ENCODE results near the gene PROM1. TPM values are rescaled to one million over a fixed set of nuclear protein-coding genes. Genes with fewer than 3 reads are reported as not detected.
A peak's percentile ranks its signal among the peaks of the same experiment; 100 is the strongest.

Gene PROM1
- total RNA-seq, 2 experiments from 2014 or later = not detected

DNA sequence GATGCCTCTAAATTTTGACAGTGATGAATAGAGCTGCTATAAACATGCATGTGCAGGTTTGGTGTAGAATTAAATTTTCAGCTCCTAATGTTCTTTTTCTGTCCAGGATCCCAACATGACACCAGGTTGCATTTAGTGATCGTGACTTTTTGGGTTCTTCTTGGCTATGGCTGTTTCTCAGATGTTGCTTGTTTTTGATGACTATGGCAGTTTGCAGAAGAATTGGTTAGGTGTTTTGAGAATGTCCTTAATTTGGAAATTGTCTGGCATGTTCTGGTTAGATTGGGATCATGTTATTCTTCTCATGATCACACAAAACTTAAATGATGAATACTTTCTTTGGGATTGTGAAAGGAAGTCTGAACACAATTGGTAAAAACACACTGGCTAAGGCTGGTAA lies 141.5 kb downstream of the PROM1 start:
- Mint-ChIP-seq H3K27me3 (peaks cover 10% of the 10 kb centered on the region), H3K27ac (no peak overlapping the region), H3K9me3 (no peaks in the 10 kb centered on the region), H3K4me3 (no peak overlapping the region), H3K36me3 (no peaks in the 10 kb centered on the region), H3K4me1 (ENCODE audit: low read depth) (no peaks in the 10 kb centered on the region)
- ChIA-PET CTCF (interaction anchor here (0.6 to 1.3 kb wide), 2 partner anchors 20 to 163 kb away, joined by 3 to 4 read pairs; no protein-coding TSS in a partner anchor), POLR2A (no interaction called here)
- intact Hi-C loops (cut with micrococcal nuclease) = no loop called here
- DNase-seq = no peak

DNA sequence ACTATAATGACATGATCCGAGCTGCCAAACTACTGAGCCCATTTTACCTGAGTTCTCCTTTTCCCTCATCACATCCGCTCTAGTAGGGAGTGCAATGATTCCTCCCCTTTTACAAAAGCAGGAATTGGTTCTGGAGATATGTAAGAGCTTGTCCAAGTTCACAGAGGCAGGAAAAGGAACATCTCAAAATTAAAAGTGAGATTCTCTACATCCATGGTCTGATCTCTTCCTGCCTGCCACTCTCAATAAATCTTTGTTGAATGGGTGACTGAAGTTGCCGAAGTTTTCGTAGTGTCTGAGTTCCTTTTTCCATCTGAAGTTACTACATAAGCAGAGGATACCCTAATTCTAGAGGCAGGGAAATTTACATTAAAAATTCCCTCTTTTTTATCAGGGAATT lies 145.2 kb downstream of the PROM1 start, which contains the start of gene FGFBP1:
Gene FGFBP1 (minus strand): TSS at position 101 of the 400 bp plus-strand sequence. CDS start 2,108 bp downstream, outside the sequence.
- Mint-ChIP-seq H3K27ac (no peak within 1 kb of the TSS), H3K27me3 (peaks cover 13% of the 10 kb centered on the region), H3K36me3 (no peaks in the 10 kb centered on the region), H3K9me3 (no peaks in the 10 kb centered on the region), H3K4me1 (ENCODE audit: low read depth) (no peaks in the 10 kb centered on the region), H3K4me3 (no peak within 1 kb of the TSS)
- DNase-seq = no peak
- intact Hi-C loops (cut with micrococcal nuclease) = no loop called here
- ChIA-PET CTCF (no interaction called here), POLR2A (no interaction called here)

DNA sequence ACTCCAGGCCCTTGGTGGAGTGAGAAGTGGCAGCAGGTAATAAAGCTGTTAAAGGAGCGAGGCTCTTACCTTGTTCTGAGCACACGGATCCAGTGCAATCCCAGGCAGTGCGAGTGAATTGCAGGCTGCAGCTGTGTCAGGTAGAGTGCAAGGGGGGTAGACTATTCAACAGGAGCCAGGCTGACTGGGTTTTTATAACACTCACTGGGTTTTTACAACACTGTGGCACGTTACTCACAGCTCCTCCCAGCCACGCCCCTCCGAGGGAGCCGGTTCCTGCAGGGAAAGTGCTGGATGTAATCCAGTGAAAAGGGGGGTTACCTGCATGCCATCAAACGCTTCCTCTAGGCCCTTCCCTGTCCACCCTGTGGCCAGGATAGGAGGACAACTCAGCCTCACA lies 145.6 kb downstream of the PROM1 start:
- no peak overlapping the region for H3K4me3 Mint-ChIP-seq
- ChIA-PET CTCF (no interaction called here), POLR2A (no interaction called here)
- H3K9me3 Mint-ChIP-seq = no peaks in the 10 kb centered on the region
- no peaks in the 10 kb centered on the region for H3K4me1 Mint-ChIP-seq (ENCODE audit: low read depth)
- DNase-seq = no peak
- no peak overlapping the region for H3K27ac Mint-ChIP-seq
- no peaks in the 10 kb centered on the region for H3K36me3 Mint-ChIP-seq
- H3K27me3 Mint-ChIP-seq = peaks cover 13% of the 10 kb centered on the region
- intact Hi-C loops (cut with micrococcal nuclease) = no loop called here

DNA sequence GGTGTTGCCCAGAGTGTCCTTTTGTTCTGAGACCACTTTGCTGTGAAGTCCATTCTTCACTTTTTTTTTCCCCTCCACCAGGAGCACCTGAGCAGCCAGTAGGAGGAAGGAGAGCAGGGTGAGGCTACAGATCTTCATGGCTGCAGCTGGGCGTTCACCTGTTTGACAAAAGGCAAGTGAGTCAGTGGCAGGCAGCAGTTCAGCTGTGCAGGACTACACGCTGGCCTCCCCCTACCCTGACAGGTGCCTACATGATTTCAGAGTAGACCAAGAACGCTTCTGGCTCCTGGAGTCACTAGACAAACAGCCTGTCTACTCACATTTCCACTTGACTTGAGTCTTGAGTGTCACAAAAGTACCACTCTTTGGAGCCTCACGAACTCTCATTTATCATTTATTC lies 147.3 kb downstream of the PROM1 start:
- H3K4me1 Mint-ChIP-seq (ENCODE audit: low read depth) = no peaks in the 10 kb centered on the region
- DNase-seq = no peak
- H3K27ac Mint-ChIP-seq = no peak overlapping the region
- no peaks in the 10 kb centered on the region for H3K9me3 Mint-ChIP-seq
- POLR2A ChIA-PET = no interaction called here
- CTCF ChIA-PET = interaction anchor here (1.1 kb wide), 1 partner anchor 20 kb away, joined by 4 read pairs; no protein-coding TSS in a partner anchor
- no peaks in the 10 kb centered on the region for H3K36me3 Mint-ChIP-seq
- H3K4me3 Mint-ChIP-seq = no peak overlapping the region
- intact Hi-C loops (cut with micrococcal nuclease) = no loop called here
- H3K27me3 Mint-ChIP-seq = peaks cover 18% of the 10 kb centered on the region

DNA sequence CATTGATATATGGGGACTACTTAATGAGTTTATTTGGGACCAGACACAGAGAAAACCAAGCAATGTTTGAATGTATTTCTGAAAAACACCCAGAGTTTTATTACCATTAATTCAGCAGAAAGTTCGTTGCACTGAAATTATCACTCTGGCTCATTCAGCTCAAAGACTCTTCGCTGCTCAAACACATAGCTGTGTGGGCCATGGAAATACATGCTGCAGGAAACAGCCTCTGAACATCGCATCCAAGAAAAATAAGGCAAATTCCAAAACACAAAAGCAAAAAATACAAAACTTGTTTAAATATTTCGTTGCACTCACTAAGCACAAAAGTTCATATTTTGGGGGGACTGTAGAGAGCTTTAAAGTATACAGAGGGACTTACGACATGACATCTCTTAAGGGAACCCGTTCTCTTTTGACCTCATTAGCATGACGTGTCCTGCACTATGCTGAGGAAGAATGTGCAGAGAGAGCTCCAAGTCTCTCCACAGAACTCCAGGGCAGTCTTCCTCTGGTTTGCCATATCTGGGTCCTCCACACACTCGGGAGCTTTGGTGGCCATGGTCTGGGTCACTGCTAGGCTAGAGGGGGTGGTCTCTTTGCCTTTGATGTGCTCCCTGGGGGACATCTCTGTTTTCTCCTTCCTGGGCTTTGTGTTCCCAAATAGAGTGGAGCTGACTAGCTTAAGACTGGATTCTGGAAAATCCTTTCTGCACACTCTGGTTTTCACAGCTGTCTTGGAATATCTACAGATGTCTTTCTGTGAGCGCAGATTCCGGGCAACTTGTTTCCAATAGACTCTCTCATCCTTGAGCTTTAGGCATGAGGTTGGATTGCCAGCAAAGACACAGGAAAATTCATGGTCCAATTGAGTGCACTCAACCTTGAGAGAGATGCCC lies 148.1 kb downstream of the PROM1 start:
- intact Hi-C loops (cut with micrococcal nuclease) = no loop called here
- peaks cover 19% of the 10 kb centered on the region for H3K27me3 Mint-ChIP-seq
- DNase-seq = no peak
- H3K4me1 Mint-ChIP-seq (ENCODE audit: low read depth) = no peaks in the 10 kb centered on the region
- no peak overlapping the region for H3K27ac Mint-ChIP-seq
- ChIA-PET CTCF (no interaction called here), POLR2A (no interaction called here)
- no peaks in the 10 kb centered on the region for H3K9me3 Mint-ChIP-seq
- no peak overlapping the region for H3K4me3 Mint-ChIP-seq
- H3K36me3 Mint-ChIP-seq = no peaks in the 10 kb centered on the region

DNA sequence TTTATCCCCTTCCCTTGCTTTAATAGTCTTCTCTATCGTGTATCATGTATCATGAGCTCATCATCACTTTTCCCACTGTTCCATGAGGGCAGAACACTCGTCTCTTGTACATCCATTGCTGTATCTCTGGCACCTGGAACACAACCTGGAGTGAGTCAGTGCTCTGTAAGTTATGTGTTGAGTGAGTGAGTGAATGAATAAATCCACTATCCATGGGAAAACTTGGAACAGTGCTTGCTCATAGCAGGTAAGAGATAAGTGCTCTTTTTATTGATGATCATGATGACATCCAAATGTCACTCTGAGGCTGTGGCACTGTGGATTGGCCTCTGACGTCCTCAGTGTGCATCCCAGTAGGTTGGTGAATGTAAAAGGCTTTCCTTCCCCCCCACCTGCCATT lies 149.6 kb downstream of the PROM1 start:
- CTCF ChIA-PET = interaction anchor here (1.6 kb wide), 1 partner anchor 51 kb away, joined by 5 read pairs; no protein-coding TSS in a partner anchor
- POLR2A ChIA-PET = no interaction called here
- H3K4me3 Mint-ChIP-seq = no peak overlapping the region

DNA sequence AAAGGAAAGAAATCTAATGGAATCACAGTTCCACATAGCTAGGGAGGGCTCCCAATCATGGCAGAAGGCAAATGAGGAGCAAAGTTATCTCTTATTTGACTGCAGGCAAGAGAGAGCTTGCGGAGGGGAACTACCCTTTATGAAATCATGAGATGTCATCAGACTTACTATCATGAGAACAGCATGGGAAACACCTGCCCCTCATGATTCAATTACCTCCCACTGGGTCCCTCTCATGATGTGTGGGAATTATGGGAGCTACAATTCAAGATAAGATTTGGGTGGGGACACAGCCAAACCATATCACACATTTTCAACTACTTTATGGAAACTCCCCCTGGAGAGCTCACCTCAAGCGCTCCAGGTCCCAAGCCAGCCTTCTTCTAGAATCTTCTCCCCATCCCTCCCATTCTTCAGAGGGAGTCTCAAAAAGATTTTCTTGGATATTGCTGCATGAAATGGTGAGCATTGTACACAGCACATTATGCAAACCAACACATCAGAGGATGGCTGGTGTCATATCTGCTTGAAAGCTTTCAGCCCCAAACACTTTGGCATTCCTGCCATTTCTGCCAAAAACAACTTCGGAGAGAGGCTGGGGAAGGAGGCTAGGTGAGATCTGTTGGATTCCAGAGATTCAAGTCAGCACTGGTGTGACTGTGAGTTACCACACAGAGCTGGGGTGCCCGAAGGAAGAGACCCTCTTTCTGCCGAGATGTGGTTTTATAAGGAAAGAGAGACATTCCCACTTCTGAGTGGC lies 152.2 kb downstream of the PROM1 start:
- POLR2A ChIA-PET = no interaction called here
- Mint-ChIP-seq H3K36me3 (no peaks in the 10 kb centered on the region), H3K9me3 (no peaks in the 10 kb centered on the region), H3K4me1 (ENCODE audit: low read depth) (peaks cover 11% of the 10 kb centered on the region), H3K27ac (no peak overlapping the region), H3K4me3 (no peak overlapping the region), H3K27me3 (peaks cover 16% of the 10 kb centered on the region)
- intact Hi-C loops (cut with micrococcal nuclease) = no loop called here
- no peak for DNase-seq
- CTCF ChIA-PET = interaction anchor here (1.2 kb wide), 1 partner anchor 24 kb away, joined by 5 read pairs; no protein-coding TSS in a partner anchor

More for the DNA sequence above, 149.6 kb downstream of the PROM1 start:
- Mint-ChIP-seq H3K9me3 (no peaks in the 10 kb centered on the region), H3K36me3 (no peaks in the 10 kb centered on the region), H3K4me1 (ENCODE audit: low read depth) (peaks cover 9% of the 10 kb centered on the region), H3K27me3 (peaks cover 20% of the 10 kb centered on the region), H3K27ac (no peak overlapping the region)
- intact Hi-C loops (cut with micrococcal nuclease) = no loop called here
- DNase-seq = no peak

DNA sequence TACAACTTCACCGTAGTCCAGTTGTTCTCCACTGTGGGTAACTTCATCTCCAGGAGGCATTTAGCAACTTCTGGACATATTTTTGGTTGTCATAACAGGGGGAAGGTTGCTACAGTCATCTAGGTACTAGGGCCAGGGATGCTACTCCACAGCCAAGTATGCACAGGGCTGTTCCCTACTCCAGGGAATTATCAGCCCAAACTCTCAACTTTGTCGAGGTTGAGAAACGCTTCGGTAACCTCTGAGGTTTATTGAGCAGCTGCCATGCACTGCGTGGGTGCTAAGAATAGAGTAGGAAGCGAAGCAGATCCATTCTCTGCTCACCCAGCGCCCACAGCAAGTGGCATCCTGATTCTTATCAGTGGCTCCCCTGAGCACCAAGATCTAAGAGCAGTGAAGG lies 153.5 kb downstream of the PROM1 start:
- ChIA-PET CTCF (interaction anchor here (1.1 to 1.2 kb wide), 2 partner anchors 26 to 47 kb away, joined by 3 to 5 read pairs; no protein-coding TSS in a partner anchor), POLR2A (interaction anchor here (1.5 kb wide), 1 partner anchor 192 kb away, joined by 3 read pairs; no protein-coding TSS in a partner anchor)
- intact Hi-C loops (cut with micrococcal nuclease) = no loop called here
- Mint-ChIP-seq H3K27me3 (peaks cover 16% of the 10 kb centered on the region), H3K36me3 (no peaks in the 10 kb centered on the region), H3K4me3 (no peak overlapping the region), H3K27ac (no peak overlapping the region), H3K4me1 (ENCODE audit: low read depth) (peaks cover 11% of the 10 kb centered on the region), H3K9me3 (no peaks in the 10 kb centered on the region)
- DNase-seq = peak; percentile 12

DNA sequence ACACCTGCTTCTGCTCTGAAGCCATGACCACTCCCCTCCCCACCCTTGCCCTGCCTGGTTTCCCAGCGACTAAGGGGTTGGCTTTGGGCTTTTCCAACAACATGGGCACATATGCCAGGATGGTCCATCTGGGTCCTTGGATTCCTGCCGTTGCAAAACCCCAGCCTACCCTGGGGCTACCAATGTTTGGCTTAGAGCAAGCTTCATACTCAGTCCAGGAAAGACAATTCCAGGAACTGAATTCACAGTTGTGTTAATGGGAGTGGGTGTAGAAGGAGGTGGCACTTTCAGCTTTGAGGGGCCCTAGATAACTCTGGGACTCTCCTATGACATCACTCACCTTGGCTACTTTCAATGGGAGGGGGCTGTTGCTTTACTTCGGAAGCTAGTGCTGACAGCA lies 154.3 kb downstream of the PROM1 start:
- ChIA-PET CTCF (interaction anchor here (0.8 to 1.1 kb wide), 2 partner anchors 46 to 47 kb away, joined by 3 read pairs; no protein-coding TSS in a partner anchor), POLR2A (interaction anchor here (1.5 kb wide), 1 partner anchor 191 kb away, joined by 3 read pairs; no protein-coding TSS in a partner anchor)
- Mint-ChIP-seq H3K27ac (no peak overlapping the region), H3K27me3 (peaks cover 16% of the 10 kb centered on the region), H3K4me1 (ENCODE audit: low read depth) (peaks cover 11% of the 10 kb centered on the region), H3K36me3 (no peaks in the 10 kb centered on the region), H3K4me3 (no peak overlapping the region), H3K9me3 (no peaks in the 10 kb centered on the region)
- intact Hi-C loops (cut with micrococcal nuclease) = no loop called here
- DNase-seq = no peak

DNA sequence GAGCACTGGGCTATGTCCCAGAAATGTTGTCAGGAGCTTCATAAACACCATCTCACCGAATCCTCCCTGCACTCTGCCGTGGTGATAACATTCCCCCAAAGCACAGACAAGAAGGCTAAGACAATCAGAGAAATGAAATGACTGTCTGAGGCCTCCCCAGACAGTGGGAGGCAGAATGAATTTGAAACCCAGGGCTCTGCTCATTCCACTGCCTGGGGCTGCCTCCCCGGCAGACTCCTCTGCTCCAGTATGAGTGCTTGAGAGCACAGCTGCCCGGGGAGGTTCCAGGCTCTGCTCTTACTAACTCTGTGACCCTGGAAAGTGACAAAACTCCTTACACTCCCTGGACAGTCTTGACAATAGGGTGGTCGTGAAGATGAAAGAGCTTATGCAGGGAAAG lies 154.9 kb downstream of the PROM1 start:
- Mint-ChIP-seq H3K9me3 (no peaks in the 10 kb centered on the region), H3K27me3 (peaks cover 16% of the 10 kb centered on the region), H3K36me3 (no peaks in the 10 kb centered on the region), H3K4me3 (no peak overlapping the region), H3K27ac (no peak overlapping the region), H3K4me1 (ENCODE audit: low read depth) (peaks cover 11% of the 10 kb centered on the region)
- ChIA-PET POLR2A (interaction anchor here (1.5 kb wide), 1 partner anchor 190 kb away, joined by 3 read pairs; no protein-coding TSS in a partner anchor), CTCF (interaction anchor here (0.8 kb wide), 1 partner anchor 46 kb away, joined by 3 read pairs; no protein-coding TSS in a partner anchor)
- intact Hi-C loops (cut with micrococcal nuclease) = no loop called here
- DNase-seq = peak; percentile 26

DNA sequence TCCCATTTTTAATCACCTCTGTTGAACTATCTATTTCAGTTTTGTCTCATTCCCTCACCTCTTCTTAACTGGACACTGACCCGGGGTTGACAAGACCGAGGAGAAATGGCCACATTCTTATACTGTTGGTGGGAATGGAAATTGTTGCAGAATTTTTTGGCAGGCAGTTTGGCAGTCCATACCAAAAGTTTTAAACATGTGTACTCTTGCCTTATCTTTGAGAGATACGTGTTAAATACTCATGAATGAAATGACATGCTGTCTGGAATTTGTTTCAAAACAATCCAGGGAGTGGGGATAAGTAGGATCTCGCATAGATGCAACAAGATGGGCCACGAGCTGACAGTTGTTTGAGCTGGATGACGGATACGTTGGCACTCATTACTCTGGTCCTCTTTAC lies 157.3 kb downstream of the PROM1 start:
- peaks cover 11% of the 10 kb centered on the region for H3K4me1 Mint-ChIP-seq (ENCODE audit: low read depth)
- no peak overlapping the region for H3K4me3 Mint-ChIP-seq
- H3K27ac Mint-ChIP-seq = no peak overlapping the region
- POLR2A ChIA-PET = no interaction called here
- intact Hi-C loops (cut with micrococcal nuclease) = no loop called here
- no peaks in the 10 kb centered on the region for H3K36me3 Mint-ChIP-seq
- H3K9me3 Mint-ChIP-seq = no peaks in the 10 kb centered on the region
- DNase-seq = no peak
- peaks cover 10% of the 10 kb centered on the region for H3K27me3 Mint-ChIP-seq
- CTCF ChIA-PET = interaction anchor here (1.4 kb wide), 1 partner anchor 44 kb away, joined by 5 read pairs; no protein-coding TSS in a partner anchor

DNA sequence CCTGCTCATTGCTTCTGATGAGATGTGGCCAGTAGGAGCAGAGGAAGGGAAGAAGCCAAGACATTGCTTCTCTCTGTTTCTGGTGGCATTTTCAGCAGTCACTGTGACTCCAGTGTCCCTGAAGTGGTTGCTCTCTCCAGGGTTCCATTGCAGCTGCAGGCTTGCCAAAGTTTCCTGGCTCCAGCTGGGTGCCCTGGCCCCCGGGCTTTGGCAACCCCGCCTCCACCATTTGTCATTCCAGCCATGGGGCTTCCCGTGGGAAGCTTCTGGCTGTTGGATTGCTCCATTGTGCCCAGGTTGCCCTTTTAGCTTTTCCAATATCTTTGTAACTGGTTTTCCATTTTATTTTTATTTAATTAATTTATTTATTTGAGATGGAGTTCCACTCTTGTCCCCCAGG lies 158.0 kb downstream of the PROM1 start:
- Mint-ChIP-seq H3K27ac (no peak overlapping the region), H3K36me3 (no peaks in the 10 kb centered on the region), H3K9me3 (no peaks in the 10 kb centered on the region), H3K4me3 (no peak overlapping the region), H3K4me1 (ENCODE audit: low read depth) (peaks cover 11% of the 10 kb centered on the region), H3K27me3 (peaks cover 10% of the 10 kb centered on the region)
- no peak for DNase-seq
- intact Hi-C loops (cut with micrococcal nuclease) = no loop called here
- ChIA-PET POLR2A (no interaction called here), CTCF (interaction anchor here (1.4 kb wide), 1 partner anchor 44 kb away, joined by 5 read pairs; no protein-coding TSS in a partner anchor)

Measured in activated CD4-positive, alpha-beta memory T cell treated with anti-CD3 and anti-CD28 coated beads for 36 hours (primary cell).